ENCODE data around the gene CDCA8. TPM values are rescaled to one million over a fixed set of nuclear protein-coding genes. Genes with fewer than 3 reads are reported as not detected.

Gene CDCA8
- total RNA-seq, 1 experiment from 2014 or later, result 51.7 TPM

- intact Hi-C loops (cut with micrococcal nuclease), result loop anchor here (5.0 to 10.0 kb wide), 3 partner anchors 99 to 1142 kb away; partner anchors contain the start of genes MANEAL and SNIP1
- Histone ChIP-seq H3K9ac (ENCODE audit: low read length) (peak overlapping the region; percentile 99), H3K9me2 (ENCODE audit: insufficient read depth) (no peaks in the 10 kb centered on the region), H4K20me1 (ENCODE audit: insufficient read depth) (peaks cover 5% of the 10 kb centered on the region; the same call in 1 of the 2 replicates), H3K27me3 (ENCODE audit: insufficient read depth, low read length) (no peaks in the 10 kb centered on the region), H3K4me1 (ENCODE audit: control insufficient read depth in 1 of 2, insufficient read depth in 2 of 2, low read length in 2 of 2) (peaks cover 16 to 22% of the 10 kb centered on the region in 2 experiments), H3K9me3 (ENCODE audit: control insufficient read depth in 1 of 2, insufficient read depth in 1 of 2, low read depth in 1 of 2, low read length in 2 of 2) (no peaks in the 10 kb centered on the region), H3K79me2 (ENCODE audit: insufficient read depth, low read length) (peaks cover 86% of the 10 kb centered on the region), H3K27ac (ENCODE audit: low read depth, low read length) (peak overlapping the region; percentile 76), H3K4me2 (ENCODE audit: low read length) (peak overlapping the region; percentile 90), H3K36me3 (ENCODE audit: control insufficient read depth in 1 of 2, insufficient read depth in 2 of 2, low read length in 2 of 2) (peaks cover 33 to 39% of the 10 kb centered on the region in 2 experiments), H3K4me3 (replicated peaks in 1 of 2; ENCODE audit: low read depth in 1 of 2, low read length in 2 of 2) (peak overlapping the region; percentile 97 to 100), H2AFZ (ENCODE audit: low read depth, low read length, poor library complexity, severe bottlenecking) (no peak overlapping the region)
- no peak for ATAC-seq
- ChIA-PET CTCF (interaction anchor here (1.1 kb wide), 1 partner anchor 73 kb away, joined by 4 read pairs; no protein-coding TSS in a partner anchor), POLR2A (interaction anchor here (1.0 to 1.3 kb wide), 2 partner anchors 8 to 116 kb away, joined by 3 read pairs; partner anchors contain the start of gene YRDC), RAD21 (ENCODE audit: low non-redundant PET in 1 of 2, low total read pairs in 2 of 2, uncharacterized antibody in 2 of 2, unreplicated experiment in 2 of 2) (no interaction called here)
- TF ChIP-seq EZH2phosphoT487 (IDR thresholded peaks at IDR 0.05; ENCODE audit: borderline replicate concordance) (no peak), ZNF274 (IDR thresholded peaks at IDR 0.05; ENCODE audit: low read depth, low read length) (no peak), CTCF (IDR thresholded peaks at IDR 0.05 in 2 of 3, conservative IDR thresholded peaks at IDR 0.05 in 1 of 3; ENCODE audit: borderline replicate concordance in 1 of 3, insufficient read depth in 1 of 3, low read depth in 2 of 3, low read length in 2 of 3) (no peak), CEBPB (IDR thresholded peaks at IDR 0.05; ENCODE audit: low read depth) (no peak), REST (IDR thresholded peaks at IDR 0.05; ENCODE audit: low read depth) (no peak), SIN3A (IDR thresholded peaks at IDR 0.05; ENCODE audit: low read depth) (no peak), ELF1 (IDR thresholded peaks at IDR 0.05; ENCODE audit: borderline replicate concordance, low read depth) (no peak), TCF7L2 (IDR thresholded peaks at IDR 0.05; ENCODE audit: borderline replicate concordance, extremely low read depth, insufficient read depth, insufficient read length) (no peak), POLR2A (IDR thresholded peaks at IDR 0.05; ENCODE audit: borderline replicate concordance, extremely low read depth, insufficient read depth, insufficient read length) (no peak), YY1 (IDR thresholded peaks at IDR 0.05; ENCODE audit: extremely low read depth, insufficient replicate concordance, low read depth, low read length) (no peak), FOSL1 (IDR thresholded peaks at IDR 0.05; ENCODE audit: low read depth) (no peak), POLR2AphosphoS5 (IDR thresholded peaks at IDR 0.05; ENCODE audit: low read depth, low read length) (no peak), SP1 (IDR thresholded peaks at IDR 0.05; ENCODE audit: low read depth) (no peak), ATF3 (IDR thresholded peaks at IDR 0.05) (no peak)
- BruUV-seq (replicated peaks), result TSS peak; percentile 80
- DNase-seq (ENCODE audit: low read depth, low spot score), result no peak
Measured at GRCh38 chr1:37692834-37693175, 489 bp downstream of the CDCA8 start.
